Suppressor macrophage treated with lipopolysaccharide for 1 hour (primary cell): ENCODE results near the gene HHAT.
A peak's percentile ranks its signal among the peaks of the same experiment; 100 is the strongest.
"Not testable (repeated sequence)": the region's sequence is repeated elsewhere in the genome, so short reads cannot be mapped to it uniquely, and the experiment has no call there.

ENCODE experiments used
- DNase-seq, 3 donors: peaks; one replicate each; pipeline ENCODE4 v3.0.0-alpha.2; 2020 to 2022

Gene HHAT

DNA sequence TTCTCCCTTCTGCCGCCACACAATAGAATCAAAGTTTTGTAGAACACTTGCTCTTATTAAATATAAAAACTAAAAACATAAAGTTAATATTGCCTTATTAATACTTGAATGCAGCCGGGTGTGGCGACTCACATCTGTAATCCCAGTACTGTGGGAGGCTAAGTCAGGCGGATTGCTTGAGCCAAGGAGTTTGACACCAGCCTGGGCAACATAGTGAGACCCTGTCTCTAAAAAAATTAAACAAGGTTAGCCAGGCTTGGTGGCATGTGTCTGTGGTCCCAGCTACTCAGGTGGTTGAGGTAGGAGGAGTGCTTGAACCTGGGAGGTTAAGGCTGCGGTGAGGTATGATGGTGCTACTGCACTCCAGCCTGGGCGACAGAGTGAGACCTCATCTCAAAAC is 13.2 kb upstream of the HHAT start:
- no peak for DNase-seq

DNA sequence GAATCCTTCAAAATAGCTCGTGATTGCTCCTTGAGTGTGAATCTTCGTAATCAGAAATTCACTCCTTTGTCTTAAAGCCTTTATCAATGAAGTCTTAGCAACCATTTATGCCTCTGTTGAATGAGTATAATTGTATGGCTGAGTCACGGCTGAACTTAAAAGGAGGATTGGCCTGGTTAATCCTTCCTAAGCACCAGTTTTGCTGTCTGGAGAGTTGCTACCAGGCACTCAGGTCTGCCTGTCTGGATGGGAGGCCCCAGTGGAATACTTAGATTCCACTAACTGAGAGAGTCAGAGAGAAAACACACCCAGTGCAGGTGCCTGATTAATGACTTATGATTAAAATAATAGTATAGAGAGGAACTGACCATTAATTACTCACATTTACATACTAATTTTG is 7.6 kb upstream of the HHAT start:
- no peak for DNase-seq

DNA sequence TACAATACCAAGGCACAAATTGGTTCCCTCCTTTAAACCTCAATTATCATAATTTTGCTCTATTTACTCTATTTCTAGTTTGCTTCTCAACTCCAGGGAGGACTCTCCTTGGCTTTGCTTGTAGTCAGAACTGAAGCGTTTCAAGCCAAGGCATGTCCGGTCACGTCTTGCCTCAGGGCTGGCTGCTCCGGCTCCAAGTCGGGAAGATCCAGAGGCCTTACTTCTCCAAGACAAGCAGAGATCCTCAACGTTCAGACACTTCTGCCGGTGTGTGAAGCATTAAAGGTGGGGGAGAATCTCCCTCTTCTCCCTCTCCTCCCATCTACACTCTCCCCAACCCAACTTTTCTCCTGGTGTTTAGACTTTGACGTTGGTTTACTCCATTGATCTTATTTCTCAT is 7.2 kb upstream of the HHAT start:
- DNase-seq, result no peak

DNA sequence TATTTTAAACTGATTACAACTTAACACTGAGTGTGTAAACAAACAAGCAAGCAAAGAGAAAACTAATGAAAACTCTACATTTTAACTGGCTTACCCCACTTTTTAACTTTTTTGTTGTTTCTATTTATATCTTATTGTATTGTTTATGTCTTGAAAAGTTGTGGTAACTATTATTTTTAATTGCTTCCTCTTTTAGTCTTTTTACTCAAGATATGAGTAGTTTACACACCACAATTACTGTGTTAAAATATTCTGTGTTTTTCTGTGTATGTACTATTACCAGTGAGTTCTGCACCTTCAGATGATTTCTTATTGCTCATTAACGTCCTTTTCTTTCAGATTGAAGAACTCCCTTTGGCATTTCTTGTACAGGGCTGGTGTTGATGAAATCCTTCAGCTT is 4.7 kb upstream of the HHAT start:
- no peak for DNase-seq

GRCh38 chr1:210325026-210325670 is 3.6 kb upstream of the HHAT start:
- no peak for DNase-seq

DNA sequence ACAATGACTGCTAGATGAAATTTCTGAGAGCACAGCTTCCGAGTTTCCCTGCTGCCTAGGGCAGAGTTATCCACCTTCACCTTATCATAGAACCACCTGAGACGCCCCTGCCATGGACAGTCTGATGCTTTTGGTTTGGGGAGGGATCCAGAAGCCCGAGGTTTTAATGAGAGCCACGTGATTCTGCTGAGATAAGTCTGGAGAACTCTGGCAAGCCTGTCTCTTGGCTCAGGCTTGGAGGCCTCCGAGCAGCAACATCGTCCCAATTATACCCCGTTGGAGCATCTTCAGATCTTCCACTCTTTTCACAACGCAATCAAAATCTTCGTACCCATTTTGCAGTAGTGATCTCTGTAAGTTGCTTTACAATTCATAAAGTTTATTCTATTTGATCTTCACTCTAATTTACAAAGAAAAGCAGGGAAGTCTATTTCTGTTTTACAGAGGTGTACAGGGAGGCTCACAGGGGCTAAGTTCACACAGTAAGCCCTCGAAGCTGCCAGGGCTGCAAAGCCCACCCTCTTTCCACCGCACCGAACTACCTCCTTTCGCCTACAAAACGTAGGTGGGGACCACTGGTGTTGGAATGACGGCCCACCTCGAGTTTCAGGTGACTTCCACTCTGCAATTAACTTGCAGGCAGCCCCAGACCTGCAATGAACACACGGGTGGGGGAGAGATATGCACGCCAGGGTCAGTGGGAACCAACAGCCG is 513 bp upstream of the HHAT start:
- DNase-seq, result no peak

- DNase-seq, result no peak
These were observed 1.7 kb downstream of the HHAT start for GRCh38 chr1:210330279-210330866.

DNA sequence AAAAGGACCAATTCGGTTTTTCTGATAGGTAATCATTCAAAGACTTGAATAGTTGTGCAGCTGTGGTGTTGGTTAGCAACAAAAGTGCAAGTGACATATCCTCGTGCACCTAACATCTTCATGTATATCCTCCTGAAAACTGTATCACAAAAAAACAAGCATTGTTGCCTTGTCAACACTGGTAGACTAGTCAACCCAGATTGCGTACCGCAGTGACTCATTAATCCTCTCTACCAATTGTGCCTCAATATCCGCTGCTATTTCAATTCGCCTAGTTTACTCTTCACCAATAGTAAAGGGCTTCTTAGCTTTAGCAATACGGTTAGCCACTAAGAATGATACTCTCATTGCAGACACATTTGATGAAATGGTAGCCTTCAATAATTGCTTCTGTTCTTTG is 3.5 kb downstream of the HHAT start:
- DNase-seq, result no peak

- DNase-seq, result no peak
These were observed 4.2 kb downstream of the HHAT start for GRCh38 chr1:210332719-210333398.

DNA sequence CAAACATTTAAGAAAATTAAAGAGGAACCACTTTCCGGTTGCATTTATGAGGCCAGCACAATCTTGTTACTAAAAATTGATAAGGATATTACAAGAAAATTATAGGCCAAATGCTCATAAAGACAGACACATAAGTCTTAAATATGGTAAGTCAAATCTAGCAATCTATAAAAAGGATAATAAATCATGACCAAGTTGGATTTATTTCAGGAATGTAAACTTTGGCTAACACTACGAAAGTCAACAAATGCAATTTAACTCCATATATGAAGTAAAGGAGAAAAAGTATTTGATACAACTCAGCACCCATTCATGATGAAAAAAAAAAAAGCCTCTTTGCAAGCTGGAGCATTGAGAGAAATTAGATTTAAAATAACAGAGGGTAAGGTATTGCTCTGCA is 6.3 kb downstream of the HHAT start:
- DNase-seq, result no peak

DNA sequence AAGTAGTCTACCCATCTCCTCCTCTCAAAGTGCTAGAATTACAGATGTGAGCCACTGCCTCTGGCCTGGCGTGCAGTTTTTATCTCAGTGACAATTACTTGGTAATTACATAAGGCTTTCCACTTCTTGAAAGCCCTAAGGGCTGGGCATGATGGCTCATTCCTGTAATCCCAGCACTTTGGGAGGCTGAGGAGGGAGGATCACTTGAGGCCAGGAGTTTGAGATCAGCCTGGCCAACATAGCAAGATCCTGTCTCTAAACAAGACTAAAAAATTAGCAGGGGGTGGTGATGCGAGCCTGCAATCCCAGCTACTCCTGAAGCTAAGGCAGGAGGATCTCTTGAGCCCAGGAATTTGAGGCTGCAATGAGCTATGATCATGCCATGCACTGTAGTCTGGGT is 7.7 kb downstream of the HHAT start:
- DNase-seq, result no peak

DNA sequence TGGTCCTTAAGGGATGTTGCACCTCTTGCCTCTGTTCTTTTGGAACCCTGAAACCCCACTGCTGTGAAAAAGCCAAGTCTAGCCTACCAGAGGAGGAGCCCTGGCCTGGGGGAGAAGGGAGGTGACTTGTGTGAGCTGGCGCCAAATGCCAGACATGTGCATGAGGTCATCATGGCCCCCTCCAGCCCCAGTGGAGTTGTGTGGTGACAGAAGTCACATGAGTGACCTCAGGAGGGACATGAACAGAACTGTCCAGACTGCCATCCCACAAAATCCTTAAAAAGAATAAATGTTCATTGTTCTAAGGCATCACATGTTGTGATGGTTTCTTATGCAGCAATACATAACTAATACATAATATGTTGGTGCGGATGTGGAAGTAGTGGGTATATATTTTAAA is 10.8 kb downstream of the HHAT start:
- DNase-seq, result peak in 2 of 3 donors; percentile 16 to 29

DNA sequence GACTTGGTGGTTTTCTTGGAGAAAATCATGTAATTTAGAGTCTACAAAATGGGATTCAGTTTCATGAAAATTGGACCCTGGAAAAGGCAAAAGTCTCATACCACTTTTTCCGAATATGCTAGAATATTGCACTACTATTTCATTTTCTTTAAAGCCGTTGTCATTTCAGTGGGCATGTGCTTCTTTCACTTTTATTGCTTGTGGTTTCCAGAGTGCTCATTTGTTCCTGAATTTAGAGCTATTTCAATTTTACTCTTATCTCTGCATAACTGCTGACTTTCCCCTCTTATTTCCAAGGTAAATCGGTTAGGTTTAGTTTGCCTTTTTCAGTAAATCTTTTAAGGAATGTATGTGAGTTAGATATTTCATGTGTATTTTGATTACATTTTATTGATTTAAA is 11.6 kb downstream of the HHAT start:
- peak; percentile 18 to 43 (median 31) for DNase-seq

GRCh38 chr1:210340841-210341240 is 12.1 kb downstream of the HHAT start:
- no peak for DNase-seq

DNA sequence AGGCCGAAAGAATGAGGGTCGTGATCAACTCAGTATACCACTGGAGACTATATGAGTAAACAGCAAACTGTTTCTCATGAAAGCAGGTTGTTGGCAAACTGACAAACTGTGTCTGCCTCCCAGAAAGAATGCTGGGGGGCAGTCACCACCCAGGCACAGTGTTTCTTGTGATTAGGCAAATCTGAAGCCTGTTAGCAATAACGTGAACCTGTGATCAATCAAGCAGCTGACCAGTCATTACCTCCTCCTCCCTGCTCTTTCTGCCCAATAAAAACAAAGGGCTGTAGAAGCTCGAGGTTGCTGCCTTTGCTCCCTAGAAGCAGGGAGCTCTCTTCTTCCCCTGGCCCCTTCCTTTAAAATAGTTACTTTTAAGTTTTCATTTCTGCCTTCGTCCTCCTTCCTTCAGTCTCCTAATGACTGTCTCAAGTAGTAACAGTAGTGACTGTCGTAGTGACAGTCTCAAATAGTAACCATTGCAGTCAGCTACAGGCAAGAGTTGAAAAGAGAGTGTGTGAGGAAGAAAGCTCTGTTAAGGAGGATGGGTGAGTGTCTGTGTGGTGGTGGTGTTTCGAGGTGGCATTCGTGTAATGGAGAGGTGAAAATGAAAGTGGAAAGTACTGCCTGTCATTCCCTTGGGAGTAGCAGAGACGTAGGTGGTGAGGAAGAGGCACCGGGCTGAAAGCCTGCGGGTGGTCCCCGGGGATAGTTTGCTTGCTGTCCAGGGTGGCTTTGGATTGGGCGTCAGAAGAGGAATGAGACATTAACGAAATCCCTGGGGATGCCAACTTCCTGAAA is 14.5 kb downstream of the HHAT start:
- peak in 2 of 3 donors; percentile 8 to 14 for DNase-seq

GRCh38 chr1:210344706-210345105 is 16.0 kb downstream of the HHAT start:
- DNase-seq, result peak; percentile 64 to 70 (median 67)

DNA sequence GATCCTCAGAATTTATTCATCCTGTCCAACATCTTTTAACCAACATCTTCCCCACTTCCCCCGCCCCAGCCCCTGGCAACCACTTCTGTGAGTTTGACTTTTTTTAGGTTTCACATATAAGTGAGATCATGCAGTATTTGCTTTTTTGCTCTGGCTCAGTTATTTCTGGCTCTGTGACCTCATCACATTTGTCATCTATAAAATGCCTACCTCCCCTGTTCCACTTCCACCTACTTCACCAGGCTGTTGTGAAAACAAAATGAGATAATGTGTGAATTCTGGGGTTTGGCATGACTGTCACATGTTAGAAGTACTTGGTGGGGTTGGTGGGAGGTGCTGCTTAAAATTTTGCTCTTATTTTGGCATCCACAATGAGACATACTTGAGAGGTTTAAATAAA is 18.4 kb downstream of the HHAT start:
- DNase-seq, result peak; percentile 71 to 86 (median 80)

GRCh38 chr1:210351496-210351895 is 22.8 kb downstream of the HHAT start:
- DNase-seq, result no peak

- no peak for DNase-seq
These were observed 23.9 kb downstream of the HHAT start for GRCh38 chr1:210352575-210352974.

DNA sequence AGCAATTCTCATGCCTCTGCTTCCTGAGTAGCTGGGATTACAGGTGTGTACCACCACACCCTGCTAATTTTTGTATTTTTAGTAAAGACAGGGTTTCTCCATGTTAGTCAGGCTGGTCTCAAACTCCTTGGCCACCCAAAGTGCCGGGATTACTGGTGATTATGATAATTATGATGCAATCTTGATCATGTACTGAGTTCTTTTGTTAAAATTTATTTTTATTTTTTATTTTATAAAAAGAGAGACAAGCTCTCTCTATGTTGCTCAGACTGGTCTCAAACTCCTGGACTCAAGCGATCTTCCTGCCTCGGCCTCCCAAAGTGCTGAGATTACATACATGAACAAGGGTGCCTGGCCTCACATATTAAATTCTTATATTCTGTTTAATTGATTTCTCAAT is 25.6 kb downstream of the HHAT start:
- not testable (repeated sequence) for DNase-seq

GRCh38 chr1:210358626-210359025 is 29.9 kb downstream of the HHAT start:
- DNase-seq, result no peak

- DNase-seq, result no peak
These were observed 30.6 kb downstream of the HHAT start for GRCh38 chr1:210359255-210359654.
